NCI-H1105 treated with DMSO at 0.1 percent for 48 hours (cell line): ENCODE measurements around the gene TBC1D1.

Source experiments
- DNase-seq: peaks from one replicate; lab custom pipeline; 2025; lab: John Stamatoyannopoulos, UW

Gene TBC1D1

DNA sequence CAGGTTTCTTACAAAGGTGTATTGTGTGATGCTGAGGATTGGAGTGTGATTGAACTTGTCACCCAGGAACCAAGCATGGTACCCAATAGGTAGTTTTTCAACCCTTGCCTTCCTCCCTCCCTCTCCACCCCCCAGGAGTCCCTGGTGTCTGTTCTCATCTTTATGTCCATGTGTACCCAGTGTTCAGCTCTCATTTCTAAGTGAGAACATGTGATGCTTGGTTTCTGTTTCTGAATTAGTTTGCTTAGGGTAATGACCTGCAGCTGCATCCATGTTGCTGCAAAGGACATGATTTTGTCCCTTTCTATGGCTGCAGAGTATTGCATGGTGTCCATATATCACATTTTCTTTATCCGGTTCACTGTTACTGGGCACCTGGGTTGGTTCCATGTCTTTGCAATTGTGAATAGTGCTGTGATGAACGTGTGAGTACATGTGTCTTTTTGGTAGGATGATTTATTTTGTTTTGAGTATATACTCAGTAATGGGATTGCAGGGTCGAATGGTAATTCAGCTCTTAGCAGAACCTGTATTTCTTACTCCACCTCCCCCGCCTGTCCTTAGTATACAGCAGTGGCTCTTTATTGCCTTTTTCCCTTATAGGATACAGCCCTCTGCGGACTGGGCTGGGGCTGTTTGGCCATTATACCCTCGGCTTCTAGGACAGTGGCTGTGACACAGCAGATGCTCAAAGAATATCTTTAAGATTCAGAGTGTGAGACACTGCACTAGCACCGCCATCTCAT lies 214.8 kb downstream of the TBC1D1 start:
- no peak for DNase-seq

- DNase-seq: no peak
These were observed 215.4 kb downstream of the TBC1D1 start for GRCh38 chr4:38106311-38106710.

DNA sequence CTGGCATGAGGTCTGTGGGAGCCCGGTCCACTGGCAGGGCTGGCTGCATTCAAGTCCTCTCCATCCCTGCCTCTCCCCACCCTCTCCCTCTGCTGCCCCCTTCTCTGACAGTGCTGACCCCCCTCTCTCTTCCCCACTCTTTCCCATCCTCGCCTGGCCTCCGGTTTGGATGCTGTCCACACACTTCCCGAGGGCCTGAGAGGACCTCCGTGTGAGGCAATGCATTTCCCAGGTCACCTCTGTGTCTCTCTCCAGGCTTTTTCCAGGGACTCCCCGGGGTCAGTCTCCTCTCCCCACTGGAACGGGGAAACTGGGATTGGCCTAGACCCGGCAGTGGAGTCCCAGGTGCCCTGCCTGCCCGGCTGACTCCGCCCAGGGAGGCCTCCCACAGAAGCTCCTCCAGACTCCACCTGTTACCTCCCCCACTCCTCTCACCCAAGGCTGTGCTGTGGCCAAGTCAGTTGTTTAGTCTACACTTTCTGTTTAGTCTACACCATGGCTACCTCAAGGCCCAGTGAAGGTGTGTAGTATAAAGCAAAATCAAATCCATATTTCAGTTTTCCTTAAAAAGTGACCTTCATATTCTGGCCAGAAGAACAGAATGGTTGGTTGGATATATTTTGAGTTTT lies 216.1 kb downstream of the TBC1D1 start:
- DNase-seq: no peak

DNA sequence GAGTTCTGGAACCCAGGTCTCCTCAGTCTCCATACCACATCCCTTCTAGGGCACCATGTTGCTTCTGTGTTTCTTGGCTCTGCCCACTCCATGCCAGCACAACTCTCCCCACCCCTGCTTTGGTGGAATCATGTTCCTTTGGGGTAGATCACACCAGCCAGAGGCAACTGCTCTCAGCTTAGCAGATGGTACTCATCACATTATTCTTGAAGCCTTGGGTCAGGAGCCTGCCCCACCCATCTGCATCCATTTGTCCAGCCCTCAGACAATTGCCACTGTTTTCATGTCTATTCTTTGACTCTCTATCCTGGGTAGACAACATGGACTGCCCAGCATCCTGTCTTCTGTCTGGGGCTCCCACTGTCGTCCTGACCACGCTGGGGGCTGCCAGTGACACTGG lies 216.9 kb downstream of the TBC1D1 start:
- no peak for DNase-seq

DNA sequence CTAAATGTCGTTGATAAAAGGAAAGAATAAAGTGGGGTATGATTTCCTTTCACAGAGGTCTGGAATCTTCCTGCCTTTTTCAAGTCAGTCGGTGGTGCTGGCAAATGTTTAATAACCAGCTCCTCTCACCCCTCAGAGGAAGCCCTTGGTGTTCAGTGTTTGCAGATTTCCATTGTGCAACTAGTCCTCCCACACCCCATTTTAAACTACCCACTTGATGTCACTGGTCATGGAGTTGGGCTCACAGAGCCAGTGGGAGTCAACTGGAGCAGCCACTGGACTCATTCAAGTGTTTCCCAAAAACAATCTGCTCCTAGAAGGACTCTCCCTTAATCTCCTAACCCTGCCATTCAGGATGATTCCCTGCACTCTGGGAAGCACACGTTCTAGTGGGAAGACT lies 218.5 kb downstream of the TBC1D1 start:
- no peak for DNase-seq

DNA sequence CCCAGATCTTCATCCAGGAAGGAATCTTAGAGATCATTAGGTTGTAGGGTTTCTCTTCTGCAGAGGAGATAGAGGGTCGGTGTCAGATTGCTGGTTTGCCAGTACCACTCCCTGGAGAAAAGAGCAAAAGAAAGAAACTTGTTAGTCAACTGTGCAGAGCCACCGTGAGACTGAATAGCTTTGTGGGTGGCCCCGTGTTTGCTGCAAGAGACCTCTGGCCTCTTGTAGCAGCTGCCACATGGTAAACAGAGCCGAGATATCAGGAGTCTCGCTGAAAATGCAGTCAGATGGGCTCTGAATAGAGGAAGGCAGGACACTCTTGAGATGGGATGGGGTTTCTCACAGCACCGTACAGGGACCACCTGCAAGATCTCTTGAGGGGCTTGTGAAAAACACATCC lies 219.0 kb downstream of the TBC1D1 start:
- no peak for DNase-seq

- DNase-seq: no peak
These were observed 220.1 kb downstream of the TBC1D1 start for GRCh38 chr4:38111024-38111423.

DNA sequence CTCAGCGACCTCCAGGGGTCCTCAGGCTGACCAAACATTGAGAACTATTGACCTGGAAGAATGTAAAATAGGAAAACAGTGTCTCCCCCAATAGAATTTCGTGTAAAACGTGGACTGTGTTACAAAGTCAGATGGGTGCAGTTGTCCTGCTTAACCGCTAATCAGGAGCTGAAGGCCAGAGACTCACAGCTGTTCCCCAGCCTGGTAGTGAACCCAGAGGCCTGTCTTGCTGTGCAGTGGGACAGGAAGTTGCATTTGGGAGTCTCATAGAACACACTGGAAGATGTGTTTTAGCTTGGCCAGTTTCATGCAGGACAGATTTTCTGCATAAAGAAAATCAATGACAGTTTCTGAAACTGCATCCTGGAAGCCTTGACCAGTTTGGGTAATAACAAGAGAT lies 220.8 kb downstream of the TBC1D1 start:
- DNase-seq: no peak

- no peak for DNase-seq
These were observed 222.2 kb downstream of the TBC1D1 start for GRCh38 chr4:38113132-38113531.

GRCh38 chr4:38113551-38113950 lies 222.7 kb downstream of the TBC1D1 start:
- DNase-seq: no peak

GRCh38 chr4:38114386-38115150 lies 223.7 kb downstream of the TBC1D1 start:
- DNase-seq: no peak

DNA sequence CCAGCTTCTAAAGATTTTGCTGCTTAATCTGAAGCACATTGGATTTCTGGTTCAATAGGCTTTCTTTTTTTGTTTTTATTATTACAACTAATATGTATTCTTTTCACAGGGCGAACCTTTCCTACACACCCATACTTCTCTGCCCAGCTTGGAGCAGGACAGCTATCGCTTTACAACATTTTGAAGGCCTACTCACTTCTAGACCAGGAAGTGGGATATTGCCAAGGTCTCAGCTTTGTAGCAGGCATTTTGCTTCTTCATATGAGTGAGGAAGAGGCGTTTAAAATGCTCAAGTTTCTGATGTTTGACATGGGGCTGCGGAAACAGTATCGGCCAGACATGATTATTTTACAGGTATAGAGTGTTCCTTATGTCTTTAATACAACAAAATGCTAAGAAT lies 224.7 kb downstream of the TBC1D1 start:
- no peak for DNase-seq

GRCh38 chr4:38117591-38117990 lies 226.7 kb downstream of the TBC1D1 start:
- no peak for DNase-seq

DNA sequence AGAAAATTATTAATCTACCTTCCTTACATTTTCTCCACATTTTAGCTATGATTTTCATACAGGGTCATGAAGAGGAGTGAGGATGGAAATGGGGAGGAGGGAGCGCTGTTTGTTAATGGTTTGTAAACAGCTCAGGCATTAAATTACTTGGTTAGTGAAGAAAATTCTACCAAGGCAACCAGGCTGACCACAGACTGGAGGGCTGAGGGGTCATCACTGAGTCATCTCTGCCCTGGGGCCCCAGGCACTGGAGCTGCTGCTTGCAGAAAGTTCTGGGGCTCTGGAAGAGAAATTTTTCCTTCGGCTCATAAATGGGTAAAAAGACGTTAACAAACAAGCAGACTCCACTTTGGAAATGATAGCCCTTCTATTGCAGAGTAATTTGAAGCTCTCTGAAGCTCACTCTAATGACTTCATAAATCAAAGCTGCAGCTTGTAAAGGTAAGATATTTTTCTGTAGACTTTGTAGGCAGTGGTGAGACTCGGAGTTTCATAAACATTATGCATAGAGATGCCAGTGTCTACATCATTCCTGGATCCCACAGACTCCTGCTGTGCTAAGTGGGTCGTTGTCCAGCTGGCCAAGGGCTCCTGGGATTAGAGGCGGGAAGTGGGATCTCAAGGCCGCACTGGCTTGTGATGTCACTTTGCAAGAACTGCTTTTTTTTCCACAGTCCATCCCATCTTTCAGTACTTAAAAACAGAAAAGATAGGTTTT lies 228.9 kb downstream of the TBC1D1 start:
- no peak for DNase-seq

GRCh38 chr4:38120772-38121171 lies 229.9 kb downstream of the TBC1D1 start:
- no peak for DNase-seq

DNA sequence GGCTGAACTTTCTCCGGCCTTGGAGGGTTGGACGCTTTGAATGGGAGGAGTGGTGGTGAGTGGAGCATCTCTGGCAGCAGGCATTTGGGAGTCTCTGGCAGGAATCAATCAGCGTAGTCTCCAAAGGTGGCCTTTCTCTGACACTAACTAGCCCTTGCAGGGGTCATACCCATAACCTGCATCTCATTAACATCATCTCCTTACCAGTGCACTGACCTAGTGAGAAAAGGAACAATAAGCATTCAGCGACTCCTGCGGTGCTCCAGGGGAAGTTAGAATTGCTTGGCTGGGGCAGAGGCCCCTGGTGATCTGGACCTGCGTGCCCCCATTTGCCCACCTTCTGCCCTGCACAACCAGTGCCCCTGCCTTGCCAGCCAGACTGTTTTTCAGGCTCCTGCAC lies 231.2 kb downstream of the TBC1D1 start:
- no peak for DNase-seq

DNA sequence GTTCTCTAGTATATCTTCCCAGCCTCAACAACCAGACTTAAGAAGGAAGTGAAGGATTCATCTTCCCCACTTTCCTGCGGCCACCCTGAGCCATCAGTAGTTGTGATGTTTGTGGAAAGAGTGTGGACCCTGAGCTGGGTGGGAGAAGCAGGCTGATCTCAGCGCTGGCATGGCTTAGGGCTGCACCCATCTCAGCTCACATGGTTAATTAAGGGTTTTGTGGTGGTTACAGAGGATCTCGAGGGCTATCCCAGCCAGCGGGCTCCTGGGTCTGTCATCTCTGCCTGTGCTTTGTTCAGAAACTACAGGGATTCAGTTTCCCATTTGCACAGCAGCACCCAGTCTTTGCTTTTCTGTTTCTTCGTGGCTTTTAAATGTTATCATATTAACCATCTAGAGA lies 232.7 kb downstream of the TBC1D1 start:
- no peak for DNase-seq

GRCh38 chr4:38124961-38125360 lies 234.1 kb downstream of the TBC1D1 start:
- DNase-seq: no peak

DNA sequence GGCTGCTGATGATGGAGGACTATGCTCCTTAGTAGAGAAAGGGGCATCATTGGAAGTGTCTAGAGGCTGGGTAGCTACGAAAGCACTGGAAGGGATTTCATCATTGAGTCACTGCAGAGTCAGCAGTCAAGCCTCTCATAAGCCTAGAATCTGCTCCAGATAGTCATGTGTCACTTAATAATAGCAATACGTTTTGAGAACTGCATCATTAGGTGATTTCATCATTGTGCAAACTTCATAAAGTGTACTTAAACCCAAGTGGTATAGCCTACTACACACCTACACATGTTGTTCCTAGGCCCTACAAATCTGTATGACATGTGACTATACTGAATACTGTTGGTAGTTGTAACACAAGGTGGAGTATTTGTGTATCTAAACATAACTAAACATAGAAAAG lies 234.9 kb downstream of the TBC1D1 start:
- no peak for DNase-seq

DNA sequence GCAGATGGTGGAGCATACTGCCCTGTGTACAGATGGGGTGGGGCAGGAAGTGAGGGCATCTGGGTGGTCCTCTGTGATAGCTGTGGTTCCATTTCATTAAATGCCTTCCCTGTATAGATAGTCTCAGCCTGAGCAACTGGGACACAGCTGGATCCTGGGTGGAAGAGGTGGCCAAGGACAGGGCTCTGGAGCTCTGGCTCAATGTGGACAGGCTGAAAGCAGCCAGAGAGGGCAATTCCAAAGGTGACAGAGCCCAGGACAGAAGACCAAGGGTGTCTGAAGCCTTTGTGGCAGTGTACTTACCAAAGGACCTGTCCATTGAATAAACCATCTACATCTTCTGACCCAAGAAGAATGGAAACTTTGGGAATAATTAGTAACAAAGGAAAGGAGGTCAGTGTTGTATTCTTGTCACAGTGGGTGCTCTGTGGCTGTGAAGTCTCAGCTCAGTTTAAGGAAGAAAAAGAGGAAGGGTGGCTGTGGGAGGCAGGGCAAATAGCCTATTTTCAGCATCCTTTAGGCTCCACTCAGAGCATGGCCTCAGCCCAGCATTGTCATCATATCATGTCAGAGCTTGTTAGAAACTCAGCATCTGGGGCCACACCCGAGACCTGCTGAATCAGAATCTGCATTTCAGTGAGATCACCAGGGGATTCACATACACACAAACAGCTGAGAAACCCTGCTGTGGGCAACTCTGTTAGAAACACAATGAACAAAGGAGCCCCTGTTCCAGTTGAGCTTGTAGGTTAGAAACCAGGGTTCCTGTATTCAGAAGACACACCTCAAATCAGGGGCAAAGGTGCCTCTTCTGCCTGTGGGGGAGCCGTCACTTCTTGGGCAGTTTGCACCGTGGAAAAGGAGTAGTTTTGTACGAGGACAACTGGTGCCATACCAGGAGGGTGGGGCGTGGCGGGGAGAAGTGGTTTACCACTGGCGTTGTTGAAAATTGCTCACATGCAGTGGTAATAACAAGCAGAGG lies 237.9 kb downstream of the TBC1D1 start:
- no peak for DNase-seq
